NT2/D1 (cell line): Measurements from ENCODE around the gene WDR53.

Experiments used
- SUZ12 ChIP-seq: IDR thresholded peaks from 2 replicates; pipeline ENCODE4 v1.6.1; 2011; ENCODE audit not compliant: insufficient read length, insufficient read depth; ENCODE audit errors: extremely low read depth
- YY1 ChIP-seq: IDR thresholded peaks from 2 replicates; pipeline ENCODE4 v1.6.1; 2011; ENCODE audit not compliant: insufficient read length, insufficient read depth
- ZNF274 ChIP-seq: IDR thresholded peaks from 2 replicates; pipeline ENCODE4 v1.6.1; 2011; ENCODE audit warnings: mild to moderate bottlenecking, low read depth, low read length

- no peak for TF ChIP-seq YY1
- no peak for TF ChIP-seq SUZ12
- TF ChIP-seq ZNF274, result no peak
Observed at GRCh38 chr3:196514350-196514716, 54.0 kb downstream of the WDR53 start.
